Left forelimb (tissue), 1 donor: ENCODE results near the gene NUDT14.

ENCODE experiments used
- DNase-seq: peaks from one replicate; pipeline ENCODE4 v3.0.0-alpha.2; 2018; ENCODE audit warnings: low spot score

The NUDT14 gene

DNA sequence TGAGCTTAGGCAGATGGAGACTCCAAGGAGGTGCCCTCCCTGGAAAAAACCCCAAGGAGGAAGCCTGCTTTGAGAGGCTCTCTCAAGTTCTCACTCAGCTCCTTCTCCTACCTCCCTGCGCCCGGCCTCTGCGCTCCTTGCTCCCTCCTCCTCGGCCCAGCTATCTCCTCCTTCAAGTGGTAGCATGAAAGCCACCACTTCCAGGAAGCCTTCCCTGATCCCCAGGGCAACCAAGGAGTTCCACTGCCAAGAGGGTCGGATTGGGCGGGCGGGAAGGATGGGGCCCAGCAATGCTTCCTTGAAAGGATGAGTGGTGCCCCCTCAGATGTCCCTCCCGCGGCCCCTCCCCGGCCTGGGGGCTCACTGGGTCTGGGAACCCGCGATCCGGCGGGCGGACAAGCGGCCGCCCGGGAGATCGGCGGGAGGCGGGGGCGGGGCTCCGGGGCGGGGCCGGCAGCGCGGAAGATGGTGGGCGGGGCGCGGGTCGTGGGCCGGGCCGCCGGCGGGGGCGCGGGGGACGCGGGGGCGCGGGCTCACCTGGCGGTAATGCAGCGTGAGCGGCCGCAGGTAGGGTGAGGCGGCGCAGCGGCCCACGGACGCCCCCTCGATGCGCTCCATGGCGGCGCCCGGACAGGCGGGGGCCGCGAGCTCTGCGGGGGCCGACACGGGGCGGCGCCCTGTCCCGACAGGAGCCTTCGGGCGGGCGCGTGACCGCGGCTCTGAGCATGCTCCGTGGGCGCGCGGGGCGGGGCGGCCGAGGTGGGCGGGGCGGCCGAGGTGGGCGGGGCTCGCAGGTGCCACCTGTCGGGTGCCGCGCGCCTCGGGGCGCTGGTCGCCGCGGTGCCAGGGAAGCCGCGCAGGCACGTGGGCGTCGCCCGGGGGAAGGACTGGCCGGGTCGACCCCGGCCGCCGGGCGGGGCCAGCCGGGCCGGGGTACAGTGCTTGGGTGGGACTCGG lies at the start of gene NUDT14:
Gene NUDT14, minus strand, starts transcription at position 721 of the 957 bp plus-strand sequence. Its CDS starts 103 bp downstream, at position 618.
- no peak for DNase-seq

DNA sequence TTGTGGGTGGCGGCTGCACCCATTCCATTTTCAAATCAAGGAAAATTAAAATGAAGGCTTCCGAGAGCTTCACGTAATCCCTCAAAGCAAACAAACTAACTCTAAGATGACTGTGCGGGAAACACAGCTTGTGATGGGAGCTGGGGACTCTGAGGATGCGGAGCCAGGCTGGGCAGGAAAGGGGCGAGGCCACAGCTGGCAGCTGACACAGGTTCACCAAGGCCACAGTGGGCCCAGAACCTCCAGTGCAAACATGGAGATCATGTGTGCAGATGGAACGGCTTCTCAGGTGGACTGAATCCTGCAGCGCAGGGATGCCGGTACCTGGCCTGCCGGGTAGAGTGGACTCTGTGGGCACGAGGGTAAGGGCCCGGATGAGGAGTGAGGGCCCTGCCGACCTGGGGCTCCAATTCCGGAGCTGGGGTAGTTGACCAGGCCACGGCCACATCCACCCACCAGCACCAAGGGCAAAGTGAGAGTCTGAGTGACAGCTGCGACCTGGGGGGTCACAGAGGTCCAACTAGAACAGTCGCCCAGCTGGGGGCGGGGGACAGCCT lies 48.1 kb upstream of the NUDT14 start:
- DNase-seq = no peak

DNA sequence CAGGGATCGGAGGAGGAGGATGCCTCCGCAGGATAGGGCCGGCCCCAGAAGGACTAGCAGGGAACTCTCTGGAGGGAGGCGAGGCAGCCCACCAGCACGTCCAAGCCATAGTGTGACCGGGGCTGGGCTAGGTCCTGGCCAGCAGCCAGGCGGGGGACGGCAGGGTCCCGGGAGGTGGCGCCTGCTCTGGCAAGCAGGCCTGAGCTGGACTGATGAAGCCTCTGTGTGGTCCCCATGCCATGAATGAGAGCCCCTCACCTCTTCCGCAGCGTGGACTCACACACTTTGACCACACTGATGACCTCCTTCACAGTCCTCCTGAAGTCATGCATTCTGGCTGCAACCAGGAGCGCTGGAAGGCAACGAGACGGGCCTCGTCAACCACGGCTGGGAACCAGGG lies 47.5 kb upstream of the NUDT14 start:
- no peak for DNase-seq

DNA sequence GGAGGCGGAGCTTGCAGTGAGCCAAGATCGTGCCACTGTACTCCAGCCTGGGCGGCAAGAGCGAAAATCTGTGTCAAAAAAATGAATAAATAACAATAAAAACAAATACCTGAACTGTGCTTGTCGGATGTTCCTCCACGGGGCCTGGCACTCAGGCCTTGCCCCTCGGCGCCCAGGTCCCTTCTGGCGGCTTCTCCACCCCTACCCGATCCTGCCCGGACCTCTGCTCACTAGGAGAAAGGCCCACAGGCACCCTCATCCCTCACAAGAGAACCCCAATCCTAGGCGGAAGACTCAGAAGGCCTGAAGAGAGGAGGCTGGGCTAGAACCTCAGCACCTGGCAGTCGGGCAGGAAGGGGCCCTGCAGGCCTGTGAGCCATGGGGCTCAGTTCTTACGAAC lies 46.2 kb upstream of the NUDT14 start:
- DNase-seq = no peak

DNA sequence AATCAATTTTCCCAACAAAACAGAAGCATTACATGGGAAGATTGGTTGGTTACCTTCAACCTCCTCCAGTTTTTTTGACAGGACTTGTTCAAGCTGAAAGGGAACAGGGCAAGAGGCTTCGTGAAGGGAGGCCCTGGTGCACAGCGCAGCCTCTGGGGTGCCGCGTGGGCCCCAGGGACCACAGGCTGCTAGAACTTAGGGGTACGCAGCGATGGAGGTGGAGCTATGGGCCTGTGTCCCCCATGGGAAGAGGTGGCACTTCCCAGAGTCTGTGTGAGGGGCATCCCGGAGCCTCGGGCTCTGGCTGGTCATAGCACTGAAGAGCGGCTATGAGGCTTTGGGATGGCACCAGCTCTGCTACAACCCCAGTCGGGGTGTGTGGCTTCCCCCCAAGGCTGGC lies 45.1 kb upstream of the NUDT14 start:
- no peak for DNase-seq

DNA sequence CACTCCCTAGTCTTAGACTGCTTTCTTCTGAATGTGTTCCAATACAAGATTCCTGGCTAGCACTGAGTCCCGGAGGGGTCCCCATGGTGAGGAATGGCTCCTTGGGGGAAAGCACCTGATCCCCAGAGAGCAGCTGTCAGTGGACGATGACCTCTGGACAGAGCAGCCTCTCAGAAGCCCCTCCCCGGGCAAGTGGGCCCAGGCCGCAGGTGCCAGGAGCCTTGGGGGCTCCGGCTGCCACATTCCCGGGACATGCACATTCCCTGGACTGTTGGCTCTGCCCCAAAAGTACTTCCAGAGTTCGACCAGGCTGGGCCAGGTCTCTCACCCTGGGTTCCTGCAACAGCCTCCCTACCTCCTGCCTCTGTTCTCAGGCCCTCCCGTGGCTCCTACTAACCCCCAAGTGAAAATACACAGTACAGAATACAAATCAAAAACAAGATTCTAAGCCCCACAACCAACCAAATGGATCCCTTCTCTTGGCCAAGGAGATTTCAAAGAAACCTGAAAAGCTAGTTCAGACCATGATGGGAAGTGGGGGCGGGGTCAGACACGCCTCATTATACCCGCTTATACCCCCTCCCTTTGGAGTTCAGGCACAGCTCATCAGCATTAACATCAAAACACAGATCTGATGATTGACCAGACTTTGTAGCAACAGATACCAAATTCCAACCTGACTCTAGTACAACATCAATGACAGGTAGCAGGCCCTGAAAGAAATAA lies 43.9 kb upstream of the NUDT14 start:
- DNase-seq = no peak

DNA sequence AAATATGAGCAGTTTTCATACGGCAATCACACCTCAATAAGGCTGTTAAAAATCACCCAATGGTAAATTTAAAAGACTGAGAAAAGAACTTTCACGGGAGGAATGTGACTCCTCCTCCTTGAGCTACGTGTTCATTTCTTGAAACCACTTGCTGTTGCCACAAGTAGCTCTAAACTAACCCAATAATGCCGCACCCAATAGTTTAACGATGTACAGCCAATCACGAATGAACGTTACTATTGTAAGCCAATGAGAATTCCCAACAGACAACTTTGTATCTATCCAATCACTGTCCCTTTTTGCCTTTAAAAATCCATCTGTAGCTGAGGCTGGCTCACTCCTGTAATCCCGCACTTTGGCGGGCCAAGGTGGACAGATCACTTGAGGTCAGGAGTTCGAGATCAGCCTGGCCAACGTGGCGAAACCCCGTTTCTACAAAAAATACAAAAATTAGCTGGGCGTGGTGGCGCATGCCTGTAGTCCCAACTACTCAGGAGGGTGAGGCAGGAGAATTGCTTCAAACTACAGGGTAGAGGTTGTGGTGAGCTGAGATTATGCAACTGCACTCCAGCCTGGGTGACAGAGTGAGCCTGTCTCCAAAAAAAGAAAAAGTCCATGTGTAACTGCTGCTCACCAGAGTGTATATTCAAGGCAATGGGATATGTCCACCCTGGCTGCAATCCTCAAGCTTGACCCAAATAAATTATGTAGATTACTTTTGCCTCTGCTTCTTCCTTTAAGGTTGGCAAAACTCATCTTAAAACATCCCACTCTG lies 42.8 kb upstream of the NUDT14 start:
- no peak for DNase-seq

DNA sequence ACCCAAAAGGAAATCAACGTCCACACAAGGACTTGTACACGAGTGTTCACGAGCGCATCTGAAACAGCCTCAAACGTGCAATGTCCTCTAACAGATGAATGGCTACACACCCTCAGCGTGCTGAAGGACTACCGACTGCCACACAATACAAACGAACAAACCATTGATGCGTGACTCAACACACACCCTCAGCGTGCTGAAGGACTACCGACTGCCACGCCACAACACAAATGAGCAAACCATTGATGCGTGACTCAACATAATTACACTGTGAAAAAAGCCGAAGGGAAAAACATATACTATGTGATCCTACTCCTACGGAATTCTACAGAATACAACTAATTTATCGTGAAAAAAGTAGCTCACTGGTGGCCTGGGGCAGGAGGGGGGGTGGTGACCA lies 42.1 kb upstream of the NUDT14 start:
- no peak for DNase-seq

DNA sequence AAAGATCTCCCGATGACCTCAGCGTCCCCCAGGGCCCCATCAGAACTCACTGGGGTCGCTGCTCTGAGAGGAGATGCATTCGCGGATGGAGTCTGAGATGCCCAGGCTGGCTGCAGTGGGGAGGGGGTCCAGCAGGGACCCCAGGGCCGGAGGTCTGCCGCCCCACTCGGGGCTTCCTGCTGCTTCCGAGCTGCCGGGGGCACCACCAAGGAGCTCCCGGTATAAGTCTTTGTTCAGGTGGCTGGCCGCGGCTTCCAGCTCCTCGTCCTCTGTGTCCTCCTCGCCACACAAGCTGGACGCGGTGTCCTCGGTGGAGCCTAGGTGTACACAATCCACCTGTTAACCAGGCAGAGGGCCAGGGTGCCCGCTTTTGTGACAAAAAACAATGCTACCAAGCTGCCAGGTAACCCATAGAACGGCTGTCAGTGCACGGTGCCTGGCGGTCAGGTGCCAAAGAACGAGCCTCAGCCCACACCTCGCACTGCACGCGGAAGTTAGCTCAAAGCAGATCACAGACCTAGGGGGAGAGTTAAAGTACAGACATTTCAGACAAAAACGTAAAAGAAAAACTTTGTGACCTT lies 40.6 kb upstream of the NUDT14 start:
- no peak for DNase-seq

DNA sequence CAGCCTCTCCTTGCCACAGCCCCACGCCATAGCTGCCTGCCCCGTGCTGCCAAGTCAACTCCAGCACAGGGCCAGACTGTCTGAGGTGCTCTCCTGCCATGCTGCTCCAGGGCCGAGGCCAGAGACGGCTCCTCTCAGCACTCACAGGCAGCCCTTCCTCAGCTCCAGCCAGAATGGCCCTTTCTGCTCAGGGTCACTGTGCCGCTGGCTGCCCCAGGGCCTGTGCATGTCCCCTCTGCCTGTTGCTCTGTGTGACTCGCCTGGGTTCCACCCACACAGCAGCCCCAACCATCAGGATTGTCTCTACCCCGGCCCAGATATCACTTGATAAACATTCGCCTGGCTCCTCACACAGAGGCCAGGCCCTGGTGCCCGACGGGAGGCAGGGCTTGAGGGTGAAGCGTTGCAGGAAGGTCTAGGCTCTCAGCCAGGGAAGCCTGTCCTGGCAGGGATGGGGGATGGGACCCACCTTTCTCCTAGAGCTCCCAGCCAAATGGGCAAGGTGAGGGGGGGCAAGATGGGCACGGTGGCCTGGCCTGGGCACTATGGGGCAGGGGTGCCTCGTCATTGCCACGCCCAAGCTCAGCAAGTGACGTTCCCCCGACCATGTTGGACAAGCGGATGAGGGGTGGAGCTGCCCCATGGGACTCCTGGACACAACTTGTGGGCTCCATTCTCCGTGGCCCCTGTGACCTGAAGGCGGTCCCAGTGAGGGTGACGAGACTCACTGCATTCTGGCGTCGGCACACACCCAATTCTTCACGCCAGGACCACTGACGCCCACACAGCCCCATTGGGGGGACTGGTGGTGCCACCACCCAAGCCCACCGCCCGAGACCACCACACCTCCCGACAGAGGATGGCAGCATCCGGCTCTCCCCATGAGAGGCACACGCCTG lies 39.8 kb upstream of the NUDT14 start:
- no peak for DNase-seq

DNA sequence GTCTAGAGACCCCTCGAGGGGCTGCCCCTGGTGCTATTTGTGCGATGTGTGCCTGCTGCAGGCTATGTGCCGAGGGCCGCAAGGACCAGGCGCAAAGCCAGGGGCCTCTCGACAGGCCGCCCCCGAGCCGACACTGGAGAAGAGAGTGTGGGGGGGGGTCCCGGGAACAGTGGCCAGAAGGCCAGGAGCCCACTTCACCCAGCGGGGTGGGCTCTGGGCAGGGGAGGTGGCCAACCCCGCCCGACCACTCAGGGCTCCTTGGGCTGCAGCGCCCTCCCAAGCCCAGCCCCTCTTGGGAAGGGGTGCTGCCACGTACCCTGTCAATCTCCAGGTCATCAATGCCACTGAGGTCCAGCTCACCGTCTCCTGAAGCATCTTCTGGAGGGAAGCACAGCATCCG lies 38.6 kb upstream of the NUDT14 start:
- DNase-seq = no peak

DNA sequence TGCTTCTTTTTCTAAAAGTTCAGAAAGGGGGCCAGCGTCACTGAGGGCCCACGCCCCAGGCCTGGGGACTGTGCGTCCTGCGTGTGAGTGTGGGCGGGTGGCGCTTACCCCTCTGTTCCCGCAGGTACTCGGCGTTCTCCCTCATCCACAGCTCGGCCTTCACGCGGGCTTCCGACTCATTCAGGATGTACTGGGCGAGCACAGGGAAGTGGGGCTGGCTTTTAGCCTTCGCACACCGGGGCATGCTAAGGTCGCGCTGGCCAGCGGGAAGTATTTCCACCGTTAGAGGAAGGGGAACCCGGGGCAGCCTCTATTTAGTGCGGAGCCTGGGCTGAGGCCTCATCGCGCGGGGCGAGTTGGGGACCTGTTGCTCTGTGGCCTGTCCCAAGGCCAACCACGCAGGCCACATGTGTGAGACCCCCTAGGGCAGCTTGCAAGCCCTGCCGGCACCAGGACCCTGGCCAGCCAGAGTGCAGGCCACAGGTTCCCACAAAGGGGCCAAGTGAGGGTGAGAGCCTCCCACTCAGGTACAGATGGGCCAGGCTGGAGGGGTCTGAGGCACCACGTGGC lies 38.0 kb upstream of the NUDT14 start:
- no peak for DNase-seq

DNA sequence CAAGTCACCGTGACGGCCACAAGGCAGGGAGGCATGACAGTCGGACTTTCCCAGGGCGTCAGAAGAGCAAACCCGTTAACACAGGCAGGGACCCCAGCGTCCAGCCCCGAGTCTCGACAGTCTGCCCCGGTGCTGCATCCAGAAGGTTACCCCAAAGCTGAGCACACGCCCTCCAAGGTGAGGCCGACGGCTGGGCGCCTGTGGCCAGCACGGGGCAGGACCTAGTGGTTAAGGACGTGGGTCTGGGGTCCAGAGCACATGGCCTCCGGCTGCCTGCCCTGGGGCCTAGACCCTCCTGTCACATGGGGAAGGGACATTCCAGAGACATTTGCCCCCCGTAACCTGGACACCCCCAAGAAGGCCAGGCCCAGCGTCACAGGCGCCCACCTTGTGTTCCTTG lies 37.5 kb upstream of the NUDT14 start:
- DNase-seq = no peak

DNA sequence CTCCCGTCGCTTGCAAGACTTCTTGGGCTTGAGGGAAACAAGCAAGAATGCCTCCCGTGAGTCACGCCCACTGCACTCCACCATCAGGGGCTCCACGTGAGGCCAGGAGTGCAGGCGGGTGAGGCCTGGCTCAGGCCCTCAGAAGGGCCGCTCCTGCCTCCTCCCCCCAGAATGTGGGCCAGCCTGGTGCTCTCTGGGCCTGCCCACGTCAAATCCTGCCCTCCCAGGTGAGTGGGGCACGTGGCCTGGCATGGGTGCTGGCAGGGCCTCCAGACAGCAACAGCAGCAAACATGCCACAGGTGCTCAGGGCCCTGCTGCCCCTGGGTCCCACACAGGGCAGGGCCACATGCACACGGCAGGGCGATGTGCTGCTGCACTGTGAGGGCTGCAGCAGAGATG lies 36.7 kb upstream of the NUDT14 start:
- no peak for DNase-seq

DNA sequence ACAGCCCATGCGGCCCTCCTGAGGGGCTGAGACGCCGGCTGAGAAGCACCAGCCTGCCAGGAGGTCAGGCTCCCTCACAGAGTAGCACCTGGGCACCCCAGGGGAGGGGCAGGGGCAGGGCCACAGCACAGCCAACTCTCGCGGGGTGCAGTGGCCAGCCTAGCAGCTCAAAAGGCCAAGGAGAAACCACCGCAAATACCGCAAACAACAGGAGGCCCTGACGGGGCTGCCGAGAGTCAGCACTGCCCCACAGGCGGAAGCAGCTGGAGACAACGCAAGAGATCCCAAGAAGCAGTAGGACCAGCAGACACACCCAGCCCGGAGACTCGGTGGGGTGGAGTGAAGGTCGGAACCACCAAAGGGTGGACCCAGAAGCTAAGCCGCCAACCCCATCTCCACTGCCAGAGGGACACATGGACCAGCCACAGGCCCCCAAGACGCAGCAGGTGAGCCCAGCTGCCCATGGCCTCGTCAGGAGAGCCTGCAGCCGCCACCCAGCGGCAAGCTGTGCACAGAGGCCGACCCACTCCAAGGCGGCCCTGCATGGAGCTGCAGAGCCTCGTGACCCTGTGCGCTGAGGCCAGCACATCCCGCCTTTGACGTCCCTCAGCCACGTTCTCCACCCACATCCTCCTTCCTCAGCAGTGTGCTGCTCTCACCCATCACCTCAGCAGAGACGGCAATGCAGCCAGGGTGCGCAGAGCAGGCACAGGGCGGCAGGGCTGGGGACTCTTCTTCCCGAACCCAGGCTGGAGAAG lies 35.6 kb upstream of the NUDT14 start:
- DNase-seq = no peak

DNA sequence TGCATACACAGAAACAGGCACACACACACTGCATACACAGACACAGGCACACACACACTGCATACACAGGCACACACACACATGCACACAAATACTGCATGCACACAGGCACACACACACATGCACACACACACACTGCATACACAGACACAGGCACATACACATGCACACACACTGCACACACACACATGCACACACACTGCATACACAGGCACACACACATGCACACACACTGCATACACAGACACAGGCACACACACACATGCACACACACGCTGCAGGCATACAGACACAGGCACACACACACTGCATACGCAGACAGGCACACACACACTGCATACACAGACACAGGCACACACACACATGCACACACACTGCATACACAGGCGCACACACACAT lies 34.5 kb upstream of the NUDT14 start:
- no peak for DNase-seq

DNA sequence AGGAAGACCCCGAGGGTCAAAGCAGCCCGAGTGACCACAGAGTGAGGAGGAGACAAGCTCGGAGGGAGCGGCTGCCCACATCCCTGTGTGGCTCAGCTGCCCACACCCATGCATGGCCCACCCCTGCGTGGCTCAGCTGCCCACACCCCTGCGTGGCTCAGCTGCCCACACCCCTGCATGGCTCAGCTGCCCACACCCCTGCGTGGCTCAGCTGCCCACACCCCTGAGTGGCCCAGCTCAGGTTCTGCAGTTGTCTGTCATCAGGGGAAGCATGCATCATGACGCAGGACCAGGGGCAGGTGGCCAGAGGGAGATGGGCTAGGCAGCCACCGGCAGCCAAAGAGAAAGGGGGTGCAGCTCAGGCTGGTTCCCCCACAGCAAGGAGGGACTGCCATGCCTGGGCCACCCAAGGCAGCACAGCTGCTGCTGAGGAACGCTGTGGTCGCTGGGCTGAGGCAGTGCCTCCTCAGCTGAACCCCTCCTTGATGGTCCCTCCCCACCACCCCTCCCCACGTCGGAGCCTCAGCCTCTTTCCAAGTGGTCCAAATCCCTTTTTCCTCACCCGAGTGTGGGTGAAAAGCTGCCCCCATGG lies 33.3 kb upstream of the NUDT14 start:
- no peak for DNase-seq

DNA sequence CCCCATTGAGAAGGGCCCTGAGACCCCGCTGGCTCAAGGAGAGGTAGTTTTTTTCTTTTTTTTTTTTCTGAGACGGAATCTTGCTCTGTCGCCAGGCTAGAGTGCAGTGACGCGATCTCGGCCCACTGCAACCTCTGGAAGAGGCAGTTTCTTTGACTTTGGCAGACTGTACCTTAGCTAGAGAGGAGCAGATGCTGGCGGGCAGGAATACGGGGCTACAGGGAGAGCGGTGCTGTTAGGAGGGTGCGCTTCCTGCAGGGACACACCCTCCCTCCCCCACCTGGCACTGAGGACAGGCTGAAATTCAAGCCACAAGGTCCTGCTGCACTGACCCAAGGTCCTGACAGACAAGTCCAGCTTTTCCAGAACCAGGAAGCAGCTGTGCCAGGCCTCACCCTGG lies 32.2 kb upstream of the NUDT14 start:
- no peak for DNase-seq
